GM21717 (cell line): ENCODE data around the gene MT1A.

Experiments used
- ATAC-seq: cut with Tn5 transposase; IDR thresholded peaks from one replicate; pipeline ENCODE4 v1.9.1; 2021; ENCODE audit warnings: mild to moderate bottlenecking, moderate library complexity; ENCODE audit not compliant: unreplicated experiment

The MT1A gene

GRCh38 chr16:56637814-56638750, at the start of gene MT1A:
MT1A (plus strand) TSS chr16:56638666; CDS start chr16:56638739, 73 bp downstream.
- no peak for ATAC-seq

- no peak for ATAC-seq
These were observed 49.7 kb upstream of the MT1A start for GRCh38 chr16:56588781-56589140.

- ATAC-seq = no peak
These were observed 49.1 kb upstream of the MT1A start, which contains the start of gene MT3 for GRCh38 chr16:56589141-56590039. MT3 (plus strand) TSS chr16:56589528; CDS start chr16:56589591, 63 bp downstream.

- ATAC-seq = no peak
These were observed 46.9 kb upstream of the MT1A start for GRCh38 chr16:56591377-56592060.

GRCh38 chr16:56593573-56594291, 44.7 kb upstream of the MT1A start:
- no peak for ATAC-seq

- ATAC-seq = no peak
These were observed 44.2 kb upstream of the MT1A start for GRCh38 chr16:56594292-56594619.

GRCh38 chr16:56600398-56600999, 38.0 kb upstream of the MT1A start:
- no peak for ATAC-seq

GRCh38 chr16:56601325-56601724, 37.1 kb upstream of the MT1A start:
- no peak for ATAC-seq

GRCh38 chr16:56603589-56603988, 34.9 kb upstream of the MT1A start:
- no peak for ATAC-seq

- no peak for ATAC-seq
These were observed 33.5 kb upstream of the MT1A start for GRCh38 chr16:56604966-56605365.

GRCh38 chr16:56605475-56605874, 33.0 kb upstream of the MT1A start:
- no peak for ATAC-seq

GRCh38 chr16:56606071-56606475, 32.4 kb upstream of the MT1A start:
- no peak for ATAC-seq

- no peak for ATAC-seq
These were observed 31.9 kb upstream of the MT1A start for GRCh38 chr16:56606476-56607108.

GRCh38 chr16:56607109-56607618, 31.3 kb upstream of the MT1A start:
- ATAC-seq = no peak

GRCh38 chr16:56607675-56608042, 30.8 kb upstream of the MT1A start:
- no peak for ATAC-seq

- ATAC-seq = peak; percentile 82
These were observed 30.2 kb upstream of the MT1A start, which contains the start of gene MT2A for GRCh38 chr16:56608043-56608875. MT2A (plus strand) TSS chr16:56608584; CDS start chr16:56608656, 72 bp downstream.

GRCh38 chr16:56608876-56609462, 29.5 kb upstream of the MT1A start:
- no peak for ATAC-seq

GRCh38 chr16:56609463-56609921, 29.0 kb upstream of the MT1A start:
- ATAC-seq = peak; percentile 41
